Neural progenitor cell (in vitro differentiated cells): ENCODE data around the gene VTI1A.

Source experiments
- CTCF ChIP-seq: fragments of 200-600 bp; sonication (generic); IDR thresholded peaks from 2 replicates; pipeline ENCODE4 v1.5.1; 2017; ENCODE audit warnings: antibody characterized with exemption, mild to moderate bottlenecking
- EZH2 ChIP-seq: fragments of 200-600 bp; sonication (generic); IDR thresholded peaks from 2 replicates; pipeline ENCODE4 v1.6.1; 2017; ENCODE audit warnings: antibody characterized with exemption, mild to moderate bottlenecking, moderate library complexity
- EZH2phosphoT487 ChIP-seq: fragments of 200-600 bp; sonication (generic); IDR thresholded peaks from 2 replicates; pipeline ENCODE4 v1.6.1; 2017; ENCODE audit warnings: antibody characterized with exemption

GRCh38 chr10:112768121-112768520, 321.1 kb downstream of the VTI1A start:
- no peak for TF ChIP-seq CTCF
- TF ChIP-seq EZH2 = no peak
- no peak for TF ChIP-seq EZH2phosphoT487
